IMR-90 (cell line): Measurements from ENCODE around the gene MGAT3. TPM values are rescaled to one million over a fixed set of nuclear protein-coding genes. Genes with fewer than 3 reads are reported as not detected.

Experiments used
- ATAC-seq: fragments of 200-7000 bp; cut with Tn5 transposase; 2 replicates; pipeline ENCODE4 v1.9.1; 2020; ENCODE audit warnings: low read depth, mild to moderate bottlenecking, moderate library complexity
- BruUV-seq: library from RNA; stranded (reverse); fragments of 400-500 nt; replicated peaks from 2 replicates; lab custom pipeline; 2021; lab: Mats Ljungman, UMichigan
- CTCF ChIA-PET: fragments of 300-600 bp; formaldehyde crosslinking; extraction: SDS; loops from one replicate; lab custom pipeline; 2021; ENCODE audit warnings: antibody characterized with exemption; lab: Yijun Ruan, JAX
- POLR2A ChIA-PET: fragments of 300-600 bp; sonication (Branson Sonifier 250); formaldehyde crosslinking; loops from one replicate; lab custom pipeline; 2022; ENCODE audit warnings: antibody characterized with exemption; ENCODE audit not compliant: unreplicated experiment; lab: Charles Lee
- DNase-seq: peaks from one replicate; pipeline ENCODE4 v3.0.0; 2013
- H2AFZ ChIP-seq: replicated peaks from 2 replicates; pipeline ENCODE3; 2013; ENCODE audit warnings: low read length, mild to moderate bottlenecking; ENCODE audit not compliant: poor library complexity
- H2AK5ac ChIP-seq: 2 replicates; pipeline ENCODE4 v1.6.1; 2013; ENCODE audit warnings: low read depth, low read length, inconsistent platforms
- H2AK9ac ChIP-seq: replicated peaks from 2 replicates; pipeline ENCODE3; 2013; ENCODE audit warnings: mild to moderate bottlenecking, low read depth, low read length, moderate library complexity; ENCODE audit not compliant: poor library complexity
- H2BK120ac ChIP-seq: 2 replicates; pipeline ENCODE4 v1.6.1; 2013; ENCODE audit warnings: low read depth, low read length, inconsistent platforms
- H2BK15ac ChIP-seq: 3 replicates; pipeline ENCODE4 v1.6.1; 2013; ENCODE audit warnings: low read depth, low read length, inconsistent platforms
- H2BK20ac ChIP-seq: 2 replicates; pipeline ENCODE4 v1.6.1; 2013; ENCODE audit warnings: low read depth, mild to moderate bottlenecking, inconsistent platforms, low read length, moderate library complexity
- H2BK5ac ChIP-seq: 2 replicates; pipeline ENCODE4 v1.6.1; 2013; ENCODE audit warnings: mild to moderate bottlenecking, low read depth, low read length, inconsistent platforms; ENCODE audit not compliant: poor library complexity, severe bottlenecking
- H3K14ac ChIP-seq: replicated peaks from 2 replicates; pipeline ENCODE4 v1.6.1; 2013; ENCODE audit warnings: low read depth, low read length, inconsistent platforms
- H3K18ac ChIP-seq: 2 replicates; pipeline ENCODE4 v1.6.1; 2013; ENCODE audit warnings: low read depth, low read length, control low read depth
- H3K23ac ChIP-seq: 2 replicates; pipeline ENCODE4 v1.6.1; 2013; ENCODE audit warnings: low read depth, low read length, inconsistent platforms
- H3K27ac ChIP-seq: 2 replicates; pipeline ENCODE4 v1.5.1; 2013; ENCODE audit warnings: mild to moderate bottlenecking, control low read depth, low read length; ENCODE audit not compliant: insufficient read depth
- H3K27me3 ChIP-seq: 2 replicates; pipeline ENCODE4 v1.6.1; 2013; ENCODE audit warnings: low read length; ENCODE audit not compliant: control insufficient read depth, insufficient read depth
- H3K36me3 ChIP-seq: 2 replicates; pipeline ENCODE4 v1.6.1; 2013; ENCODE audit warnings: low read length, mixed read lengths; ENCODE audit not compliant: control insufficient read depth, insufficient read depth
- H3K4ac ChIP-seq: 2 replicates; pipeline ENCODE4 v1.6.1; 2013; ENCODE audit warnings: low read depth, low read length, inconsistent platforms
- H3K4me1 ChIP-seq: 2 replicates; pipeline ENCODE4 v1.6.1; 2013; ENCODE audit warnings: low read length, mixed read lengths; ENCODE audit not compliant: control insufficient read depth, insufficient read depth
- H3K4me2 ChIP-seq: 2 replicates; pipeline ENCODE4 v1.6.1; 2013; ENCODE audit warnings: low read depth, mild to moderate bottlenecking, control low read depth, low read length, moderate library complexity
- H3K4me3 ChIP-seq: 2 replicates; pipeline ENCODE4 v1.5.1; 2013; ENCODE audit warnings: low read depth, mild to moderate bottlenecking, control low read depth, low read length, moderate library complexity; ENCODE audit not compliant: insufficient read depth
- H3K56ac ChIP-seq: 2 replicates; pipeline ENCODE4 v1.6.1; 2013; ENCODE audit warnings: low read length, inconsistent platforms; ENCODE audit not compliant: insufficient read depth; ENCODE audit errors: extremely low read depth
- H3K79me1 ChIP-seq, 2 experiments: 2 replicates each; pipeline ENCODE4 v1.6.1; 2013; ENCODE audit warnings: low read length in 2 of 2, inconsistent platforms in 1 of 2, low read depth in 1 of 2
- H3K9ac ChIP-seq: 2 replicates; pipeline ENCODE4 v1.6.1; 2013; ENCODE audit warnings: low read depth, low read length, control low read depth
- H3K9me1 ChIP-seq: 2 replicates; pipeline ENCODE4 v1.6.1; 2013; ENCODE audit warnings: low read length, inconsistent platforms; ENCODE audit not compliant: insufficient read depth
- H3K9me3 ChIP-seq: 2 replicates; pipeline ENCODE4 v1.6.1; 2013; ENCODE audit warnings: low read length; ENCODE audit not compliant: control insufficient read depth, insufficient read depth
- H4K20me1 ChIP-seq: 2 replicates; pipeline ENCODE4 v1.6.1; 2013; ENCODE audit warnings: low read length, inconsistent platforms; ENCODE audit not compliant: insufficient read depth
- H4K5ac ChIP-seq: 2 replicates; pipeline ENCODE4 v1.6.1; 2013; ENCODE audit warnings: mild to moderate bottlenecking, low read depth, low read length, control low read depth
- H4K8ac ChIP-seq, 2 experiments: 2 replicates each; pipeline ENCODE4 v1.6.1; 2013; ENCODE audit warnings: low read depth in 2 of 2, low read length in 2 of 2, control low read depth in 1 of 2, inconsistent platforms in 1 of 2
- H4K91ac ChIP-seq: 2 replicates; pipeline ENCODE4 v1.6.1; 2013; ENCODE audit warnings: low read depth, low read length, inconsistent platforms; ENCODE audit not compliant: insufficient read depth
- BHLHE40 ChIP-seq: fragments of 150-350 bp; IDR thresholded peaks from 2 replicates; pipeline ENCODE4 v1.6.1; 2016; ENCODE audit warnings: mild to moderate bottlenecking, low read depth, low read length
- CTCF ChIP-seq: conservative IDR thresholded peaks from 2 replicates; pipeline ENCODE4 v1.5.1; 2012; ENCODE audit warnings: mild to moderate bottlenecking, low read depth, low read length, improper control_type of control experiment
- ELK1 ChIP-seq: fragments of 150-350 bp; IDR thresholded peaks from 2 replicates; pipeline ENCODE4 v1.6.1; 2016; ENCODE audit warnings: low read depth, mild to moderate bottlenecking, low read length, moderate library complexity, borderline replicate concordance
- FOS ChIP-seq: fragments of 150-350 bp; IDR thresholded peaks from 2 replicates; pipeline ENCODE4 v1.6.1; 2016; ENCODE audit warnings: low read depth, low read length
- MAFK ChIP-seq: IDR thresholded peaks from 2 replicates; pipeline ENCODE4 v1.6.1; 2012; ENCODE audit warnings: low read depth, low read length, improper control_type of control experiment
- MAZ ChIP-seq: IDR thresholded peaks from 2 replicates; pipeline ENCODE4 v1.6.1; 2012; ENCODE audit warnings: low read depth, mild to moderate bottlenecking, low read length, improper control_type of control experiment, moderate library complexity, borderline replicate concordance
- MXI1 ChIP-seq: IDR thresholded peaks from 2 replicates; pipeline ENCODE4 v1.6.1; 2012; ENCODE audit warnings: low read depth, mild to moderate bottlenecking, low read length, moderate library complexity, borderline replicate concordance
- NFE2L2 ChIP-seq: fragments of 150-350 bp; IDR thresholded peaks from 2 replicates; pipeline ENCODE4 v1.6.1; 2016; ENCODE audit warnings: low read depth, mild to moderate bottlenecking, low read length
- POLR2A ChIP-seq: IDR thresholded peaks from 2 replicates; pipeline ENCODE4 v1.6.1; 2012; ENCODE audit warnings: mild to moderate bottlenecking, low read depth, low read length
- RAD21 ChIP-seq: IDR thresholded peaks from 2 replicates; pipeline ENCODE4 v1.6.1; 2012; ENCODE audit warnings: low read length, improper control_type of control experiment
- RCOR1 ChIP-seq: IDR thresholded peaks from 2 replicates; pipeline ENCODE4 v1.6.1; 2012; ENCODE audit warnings: mild to moderate bottlenecking, low read length, improper control_type of control experiment; ENCODE audit not compliant: insufficient replicate concordance
- RFX5 ChIP-seq: IDR thresholded peaks from 2 replicates; pipeline ENCODE4 v1.8.0; 2012; ENCODE audit warnings: low read depth, mild to moderate bottlenecking, low read length, moderate library complexity
- SMC3 ChIP-seq: fragments of 150-350 bp; IDR thresholded peaks from 2 replicates; pipeline ENCODE4 v1.6.1; 2016; ENCODE audit warnings: low read depth, mild to moderate bottlenecking, antibody characterized with exemption, low read length, moderate library complexity
- WGBS, 2 experiments: methylation state at CpG; one replicate each; pipeline versions ENCODE4 v1.1.5 to v1.1.7; 2013; ENCODE audit warnings: missing lambda C conversion rate in 2 of 2; ENCODE audit not compliant: insufficient read length in 1 of 2; ENCODE audit errors: extremely low coverage in 2 of 2; 5-methylcytosine and 5-hydroxymethylcytosine counted together
- dilution Hi-C: fragments of 300-500 bp; cut with HindIII; formaldehyde crosslinking; loops from one replicate; pipeline ENCODE4 v1.14.3; 2018; ENCODE audit warnings: low sequenced_read_pairs; ENCODE audit not compliant: unreplicated experiment
- in situ Hi-C: fragments of 300-500 bp; cut with MboI; formaldehyde crosslinking; loops from 3 replicates; pipeline ENCODE4 v1.14.3; 2019; ENCODE audit warnings: low sequenced_read_pairs, inconsistent platforms, mixed read lengths
- intact Hi-C: fragments of 100-400 bp; cut with micrococcal nuclease; formaldehyde crosslinking; loops from 2 replicates; pipeline ENCODE4 v1.10.0; 2022
- polyA plus RNA-seq, 3 experiments: library from polyadenylated mRNA; depleted of rRNA; stranded (reverse); fragments of >200 nt; gene quantifications; 2 replicates each; pipeline ENCODE4 v1.2.3, GENCODE V29; 2012; ENCODE audit warnings: low replicate concordance in 1 of 3
- total RNA-seq: library from RNA; depleted of rRNA; stranded (reverse); fragments of >200 nt; gene quantifications from 2 replicates; pipeline ENCODE4 v1.2.3, GENCODE V29; 2012
- TF ChIP-seq, protein P1 (sequence below): fragments of 150-350 bp; IDR thresholded peaks from 2 replicates; pipeline ENCODE4 v1.6.1; 2017; ENCODE audit warnings: mild to moderate bottlenecking, antibody characterized with exemption, low read length, low read depth

MGAT3 gene
- total and polyA plus RNA-seq, 2 of the 4 experiments (the other 2 are of a cell fraction): 0.36 to 1.1 TPM

GRCh38 chr22:39431216-39431801 lies 25.5 kb upstream of the MGAT3 start:
- Histone ChIP-seq H2AK9ac (no peak overlapping the region), H3K4me3 (no peak overlapping the region), H3K56ac (no peak overlapping the region), H2BK120ac (no peak overlapping the region; the same call in 1 of the 2 replicates), H3K79me1 (no peaks in the 10 kb centered on the region), H3K4me1 (peaks cover 4% of the 10 kb centered on the region; the same call in 1 of the 2 replicates), H3K4ac (no peak overlapping the region; the same call in 1 of the 2 replicates), H3K23ac (no peak overlapping the region), H3K9me3 (no peaks in the 10 kb centered on the region), H2AK5ac (no peak overlapping the region), H2BK15ac (no peak overlapping the region), H3K14ac (no peak overlapping the region), H2AFZ (no peak overlapping the region), H4K5ac (no peak overlapping the region), H3K27ac (no peak overlapping the region), H4K8ac (no peak overlapping the region), H3K18ac (no peak overlapping the region), H4K20me1 (no peaks in the 10 kb centered on the region; the same call in none of the 2 replicates), H3K4me2 (no peak overlapping the region), H4K91ac (no peak overlapping the region; the same call in 1 of the 2 replicates), H3K9me1 (0 out of 2 replicates have a peak, but pooled peaks cover 8% of the 10 kb centered on the region), H3K9ac (no peak overlapping the region), H3K36me3 (peaks cover 54% of the 10 kb centered on the region), H2BK5ac (no peak overlapping the region), H2BK20ac (no peak overlapping the region), H3K27me3 (no peaks in the 10 kb centered on the region)
- intact Hi-C loops (loop anchor here (10.0 kb wide), 1 partner anchor 63 kb away; no protein-coding TSS in a partner anchor), in situ Hi-C loops (no loop called here), dilution Hi-C loops (no loop called here)
- BruUV-seq: no TSS peak
- TF ChIP-seq POLR2A (no peak), CTCF (no peak), NFE2L2 (no peak), MXI1 (no peak), SMC3 (no peak), RFX5 (no peak), MAFK (no peak), BHLHE40 (no peak), ELK1 (no peak), FOS (no peak), RAD21 (no peak), RCOR1 (no peak), MAZ (no peak)
- TF ChIP-seq, protein P1, sequence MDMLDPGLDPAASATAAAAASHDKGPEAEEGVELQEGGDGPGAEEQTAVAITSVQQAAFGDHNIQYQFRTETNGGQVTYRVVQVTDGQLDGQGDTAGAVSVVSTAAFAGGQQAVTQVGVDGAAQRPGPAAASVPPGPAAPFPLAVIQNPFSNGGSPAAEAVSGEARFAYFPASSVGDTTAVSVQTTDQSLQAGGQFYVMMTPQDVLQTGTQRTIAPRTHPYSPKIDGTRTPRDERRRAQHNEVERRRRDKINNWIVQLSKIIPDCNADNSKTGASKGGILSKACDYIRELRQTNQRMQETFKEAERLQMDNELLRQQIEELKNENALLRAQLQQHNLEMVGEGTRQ: no peak
- ChIA-PET POLR2A (no interaction called here), CTCF (no interaction called here)
- ATAC-seq (no peak), DNase-seq (no peak)
- 80% methylated on average over 7 of the region's 11 CpGs; no CpG with 5 or more reads in 1 of the 2 experiments for WGBS, 2 experiments
